ENCODE results near the gene SPAG5. TPM values are rescaled to one million over a fixed set of nuclear protein-coding genes. Genes with fewer than 3 reads are reported as not detected.

Gene SPAG5
- total and polyA plus RNA-seq, 9 of the 15 experiments (the other 6 are each of a cell fraction or from before 2014, with no cell fraction given), result 94.4 to 286 (median 151) TPM

GRCh38 chr17:28599311-28600184 is 723 bp upstream of the SPAG5 start (continued):
- TF ChIP-seq THRA (IDR thresholded peaks at IDR 0.05), result no peak
- TF ChIP-seq BCOR (IDR thresholded peaks at IDR 0.05), result peak; percentile 79
- no peak for TF ChIP-seq JUND (IDR thresholded peaks at IDR 0.05; ENCODE audit: borderline replicate concordance, low read depth, low read length)
- peak; percentile 70; the same call in 2 of the 3 replicates for TF ChIP-seq JUND (tag; IDR thresholded peaks at IDR 0.05; ENCODE audit: borderline replicate concordance, low read depth, low read length)
- TF ChIP-seq KAT7 (CRISPR knock-in tag; IDR thresholded peaks at IDR 0.05; ENCODE audit: borderline replicate concordance), result peak; percentile 90; the same call in 1 of the 2 replicates
- TF ChIP-seq MIER1 (IDR thresholded peaks at IDR 0.05; ENCODE audit: low read depth), result no peak
- TF ChIP-seq SRSF3 (IDR thresholded peaks at IDR 0.05; ENCODE audit: insufficient read depth, low read length), result no peak
- TF ChIP-seq MBD1 (CRISPR knock-in tag; IDR thresholded peaks at IDR 0.05), result no peak
- TF ChIP-seq SMAD1 (IDR thresholded peaks at IDR 0.05; ENCODE audit: low read depth, low read length, partially characterized antibody), result no peak
- no peak for TF ChIP-seq SREBF1 (IDR thresholded peaks at IDR 0.05; ENCODE audit: borderline replicate concordance, low read depth, low read length)
- TF ChIP-seq IRF2 (CRISPR knock-in tag; IDR thresholded peaks at IDR 0.05), result no peak
- peak; percentile 2; the same call in 1 of the 2 replicates for TF ChIP-seq MAFK (IDR thresholded peaks at IDR 0.05; ENCODE audit: low read length)
- TF ChIP-seq TAF7 (tag; IDR thresholded peaks at IDR 0.05), result peak; percentile 19; the same call in 1 of the 2 replicates
- TF ChIP-seq BRF1 (IDR thresholded peaks at IDR 0.05; ENCODE audit: borderline replicate concordance, extremely low read depth, insufficient read length), result no peak
- TF ChIP-seq POLR3G (IDR thresholded peaks at IDR 0.05; ENCODE audit: extremely low read depth, insufficient read length, insufficient replicate concordance), result no peak
- no peak for TF ChIP-seq CBX5 (IDR thresholded peaks at IDR 0.05; ENCODE audit: borderline replicate concordance, low read depth)
- no peak for TF ChIP-seq ZFP1 (CRISPR knock-in tag; IDR thresholded peaks at IDR 0.05)
- no peak for TF ChIP-seq STAT5B (CRISPR knock-in tag; IDR thresholded peaks at IDR 0.05)
- TF ChIP-seq SRSF7 (optimal IDR thresholded peaks at IDR 0.05; ENCODE audit: low read depth, low read length), result no peak
- TF ChIP-seq FOSL1 (tag; conservative IDR thresholded peaks at IDR 0.05), result peak; percentile 81
- TF ChIP-seq EZH2 (IDR thresholded peaks at IDR 0.05; ENCODE audit: borderline replicate concordance, low read depth, low read length), result no peak
- no peak for TF ChIP-seq PBX2 (CRISPR knock-in tag; IDR thresholded peaks at IDR 0.05; ENCODE audit: low read depth)
- TF ChIP-seq PBX2 (tag; conservative IDR thresholded peaks at IDR 0.05; ENCODE audit: low read depth), result peak; percentile 90
- no peak for TF ChIP-seq TAF9B (IDR thresholded peaks at IDR 0.05; ENCODE audit: partially characterized antibody)

Measured in K562 (cell line).